ENCODE measurements around the gene PSME1. TPM values are rescaled to one million over a fixed set of nuclear protein-coding genes. Genes with fewer than 3 reads are reported as not detected.
A peak's percentile ranks its signal among the peaks of the same experiment; 100 is the strongest.

PSME1 gene
- total and polyA plus RNA-seq, 4 donors, result 63.3 to 237 (median 101) TPM

DNA sequence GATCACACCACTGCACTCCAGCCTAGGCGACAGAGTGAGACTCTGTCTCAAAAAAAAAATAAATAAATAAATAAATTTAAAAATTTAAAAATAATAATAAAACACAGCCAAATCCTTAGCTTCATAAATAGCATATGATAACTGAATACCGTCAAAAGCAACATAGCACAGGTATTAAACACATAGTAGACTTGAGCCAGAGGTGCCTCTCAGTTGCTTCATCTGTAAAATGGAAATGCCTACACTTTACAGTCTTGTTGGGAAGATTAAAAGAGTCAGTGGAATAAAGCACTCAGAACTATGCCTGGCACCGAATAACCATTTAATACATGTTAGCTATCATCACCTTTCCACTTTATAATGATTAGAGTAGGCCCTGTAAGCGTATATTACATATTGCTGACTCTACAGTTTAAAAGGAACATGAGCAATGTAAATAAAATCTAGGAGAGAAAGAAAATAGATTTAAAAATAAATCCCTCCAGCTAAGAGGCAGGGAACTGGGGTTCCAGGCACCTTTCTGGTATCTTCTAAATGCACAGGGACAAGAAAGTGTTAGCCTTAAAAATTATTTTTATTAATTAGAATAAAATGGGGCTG is 29.2 kb upstream of the PSME1 start:
- Histone ChIP-seq H3K4me3 (ENCODE audit: low read depth in 1 of 3, low read length in 3 of 3) (no peak overlapping the region), H3K9ac (ENCODE audit: low read depth in 1 of 2, low read length in 2 of 2) (no peak overlapping the region), H3K9me3 (ENCODE audit: control insufficient read depth in 4 of 4, low read length in 3 of 4) (no peaks in the 10 kb centered on the region), H3K27ac (ENCODE audit: low read depth in 1 of 2, low read length in 2 of 2) (no peak overlapping the region), H3K4me1 (ENCODE audit: control insufficient read depth in 4 of 4, insufficient read depth in 4 of 4, low read length in 3 of 4) (peaks cover 4 to 71% (median 52%) of the 10 kb centered on the region in 4 donors), H3K36me3 (ENCODE audit: control insufficient read depth in 4 of 4, insufficient read depth in 3 of 4, low read depth in 1 of 4, low read length in 3 of 4) (peaks cover 0 to 19% (median 5%) of the 10 kb centered on the region in 4 donors), H3K27me3 (ENCODE audit: control insufficient read depth in 4 of 4, insufficient read depth in 4 of 4, low read length in 3 of 4) (no peaks in the 10 kb centered on the region)
- DNase-seq (ENCODE audit: low spot score), result no peak
- WGBS, result 60% methylated on average over 4 of the region's 4 CpGs
- TF ChIP-seq SP1 (IDR thresholded peaks at IDR 0.05) (no peak), TAF1 (conservative IDR thresholded peaks at IDR 0.05) (no peak), HNF4G (IDR thresholded peaks at IDR 0.05) (no peak), YY1 (IDR thresholded peaks at IDR 0.05) (no peak), JUND (IDR thresholded peaks at IDR 0.05) (no peak), EGR1 (IDR thresholded peaks at IDR 0.05; ENCODE audit: low read depth in 2 of 2) (no peak), GABPA (IDR thresholded peaks at IDR 0.05 in 1 of 2, conservative IDR thresholded peaks at IDR 0.05 in 1 of 2) (no peak), NR2F2 (IDR thresholded peaks at IDR 0.05) (no peak), FOXA2 (IDR thresholded peaks at IDR 0.05) (no peak), RAD21 (IDR thresholded peaks at IDR 0.05) (no peak)
- TF ChIP-seq, protein P1, sequence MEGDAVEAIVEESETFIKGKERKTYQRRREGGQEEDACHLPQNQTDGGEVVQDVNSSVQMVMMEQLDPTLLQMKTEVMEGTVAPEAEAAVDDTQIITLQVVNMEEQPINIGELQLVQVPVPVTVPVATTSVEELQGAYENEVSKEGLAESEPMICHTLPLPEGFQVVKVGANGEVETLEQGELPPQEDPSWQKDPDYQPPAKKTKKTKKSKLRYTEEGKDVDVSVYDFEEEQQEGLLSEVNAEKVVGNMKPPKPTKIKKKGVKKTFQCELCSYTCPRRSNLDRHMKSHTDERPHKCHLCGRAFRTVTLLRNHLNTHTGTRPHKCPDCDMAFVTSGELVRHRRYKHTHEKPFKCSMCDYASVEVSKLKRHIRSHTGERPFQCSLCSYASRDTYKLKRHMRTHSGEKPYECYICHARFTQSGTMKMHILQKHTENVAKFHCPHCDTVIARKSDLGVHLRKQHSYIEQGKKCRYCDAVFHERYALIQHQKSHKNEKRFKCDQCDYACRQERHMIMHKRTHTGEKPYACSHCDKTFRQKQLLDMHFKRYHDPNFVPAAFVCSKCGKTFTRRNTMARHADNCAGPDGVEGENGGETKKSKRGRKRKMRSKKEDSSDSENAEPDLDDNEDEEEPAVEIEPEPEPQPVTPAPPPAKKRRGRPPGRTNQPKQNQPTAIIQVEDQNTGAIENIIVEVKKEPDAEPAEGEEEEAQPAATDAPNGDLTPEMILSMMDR (IDR thresholded peaks at IDR 0.05; ENCODE audit: low read depth, low read length, missing input control), result no peak
- TF ChIP-seq, protein P2, sequence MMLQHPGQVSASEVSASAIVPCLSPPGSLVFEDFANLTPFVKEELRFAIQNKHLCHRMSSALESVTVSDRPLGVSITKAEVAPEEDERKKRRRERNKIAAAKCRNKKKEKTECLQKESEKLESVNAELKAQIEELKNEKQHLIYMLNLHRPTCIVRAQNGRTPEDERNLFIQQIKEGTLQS (IDR thresholded peaks at IDR 0.05), result no peak
- TF ChIP-seq, protein P3, sequence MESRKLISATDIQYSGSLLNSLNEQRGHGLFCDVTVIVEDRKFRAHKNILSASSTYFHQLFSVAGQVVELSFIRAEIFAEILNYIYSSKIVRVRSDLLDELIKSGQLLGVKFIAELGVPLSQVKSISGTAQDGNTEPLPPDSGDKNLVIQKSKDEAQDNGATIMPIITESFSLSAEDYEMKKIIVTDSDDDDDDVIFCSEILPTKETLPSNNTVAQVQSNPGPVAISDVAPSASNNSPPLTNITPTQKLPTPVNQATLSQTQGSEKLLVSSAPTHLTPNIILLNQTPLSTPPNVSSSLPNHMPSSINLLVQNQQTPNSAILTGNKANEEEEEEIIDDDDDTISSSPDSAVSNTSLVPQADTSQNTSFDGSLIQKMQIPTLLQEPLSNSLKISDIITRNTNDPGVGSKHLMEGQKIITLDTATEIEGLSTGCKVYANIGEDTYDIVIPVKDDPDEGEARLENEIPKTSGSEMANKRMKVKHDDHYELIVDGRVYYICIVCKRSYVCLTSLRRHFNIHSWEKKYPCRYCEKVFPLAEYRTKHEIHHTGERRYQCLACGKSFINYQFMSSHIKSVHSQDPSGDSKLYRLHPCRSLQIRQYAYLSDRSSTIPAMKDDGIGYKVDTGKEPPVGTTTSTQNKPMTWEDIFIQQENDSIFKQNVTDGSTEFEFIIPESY (IDR thresholded peaks at IDR 0.05), result no peak
- TF ChIP-seq, protein P4, sequence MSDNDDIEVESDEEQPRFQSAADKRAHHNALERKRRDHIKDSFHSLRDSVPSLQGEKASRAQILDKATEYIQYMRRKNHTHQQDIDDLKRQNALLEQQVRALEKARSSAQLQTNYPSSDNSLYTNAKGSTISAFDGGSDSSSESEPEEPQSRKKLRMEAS (IDR thresholded peaks at IDR 0.05), result no peak

DNA sequence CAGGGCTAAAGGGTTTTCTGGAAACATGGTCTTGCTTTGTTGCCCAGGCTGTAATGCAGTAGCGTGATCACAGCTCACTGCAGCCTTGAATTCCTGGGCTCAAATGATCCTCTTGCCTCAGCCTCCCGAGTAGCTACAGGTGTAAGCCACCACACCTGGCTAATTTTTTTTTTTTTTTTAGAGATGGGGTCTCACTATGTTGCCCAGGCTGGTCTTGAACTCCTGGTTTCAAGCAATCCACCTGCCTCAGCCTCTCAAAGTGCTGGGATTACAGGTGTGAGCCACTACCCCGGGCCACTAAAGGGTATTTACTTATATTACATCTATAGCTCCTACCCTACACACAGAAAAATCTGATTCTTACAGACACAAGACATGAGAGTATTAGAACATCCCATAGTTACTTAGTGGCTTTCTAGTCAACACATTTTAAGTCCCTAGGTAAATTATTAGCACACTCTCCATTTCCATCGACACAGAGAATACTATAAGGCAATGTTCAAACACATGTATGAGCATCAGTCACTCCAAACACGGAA is 27.6 kb upstream of the PSME1 start:
- H3K36me3 ChIP-seq (ENCODE audit: control insufficient read depth in 4 of 4, insufficient read depth in 3 of 4, low read depth in 1 of 4, low read length in 3 of 4), result peaks cover 0 to 7% (median 3%) of the 10 kb centered on the region in 4 donors
- peaks cover 4 to 61% (median 42%) of the 10 kb centered on the region in 4 donors for H3K4me1 ChIP-seq (ENCODE audit: control insufficient read depth in 4 of 4, insufficient read depth in 4 of 4, low read length in 3 of 4)
- H3K9ac ChIP-seq (ENCODE audit: low read depth in 1 of 2, low read length in 2 of 2), result no peak overlapping the region
- TF ChIP-seq, protein P3 (IDR thresholded peaks at IDR 0.05), result no peak
- TF ChIP-seq FOXA1 (IDR thresholded peaks at IDR 0.05) (no peak), SP1 (IDR thresholded peaks at IDR 0.05) (no peak), NR2F2 (IDR thresholded peaks at IDR 0.05) (no peak), GABPA (IDR thresholded peaks at IDR 0.05 in 1 of 2, conservative IDR thresholded peaks at IDR 0.05 in 1 of 2) (no peak)
- TF ChIP-seq, protein P5, sequence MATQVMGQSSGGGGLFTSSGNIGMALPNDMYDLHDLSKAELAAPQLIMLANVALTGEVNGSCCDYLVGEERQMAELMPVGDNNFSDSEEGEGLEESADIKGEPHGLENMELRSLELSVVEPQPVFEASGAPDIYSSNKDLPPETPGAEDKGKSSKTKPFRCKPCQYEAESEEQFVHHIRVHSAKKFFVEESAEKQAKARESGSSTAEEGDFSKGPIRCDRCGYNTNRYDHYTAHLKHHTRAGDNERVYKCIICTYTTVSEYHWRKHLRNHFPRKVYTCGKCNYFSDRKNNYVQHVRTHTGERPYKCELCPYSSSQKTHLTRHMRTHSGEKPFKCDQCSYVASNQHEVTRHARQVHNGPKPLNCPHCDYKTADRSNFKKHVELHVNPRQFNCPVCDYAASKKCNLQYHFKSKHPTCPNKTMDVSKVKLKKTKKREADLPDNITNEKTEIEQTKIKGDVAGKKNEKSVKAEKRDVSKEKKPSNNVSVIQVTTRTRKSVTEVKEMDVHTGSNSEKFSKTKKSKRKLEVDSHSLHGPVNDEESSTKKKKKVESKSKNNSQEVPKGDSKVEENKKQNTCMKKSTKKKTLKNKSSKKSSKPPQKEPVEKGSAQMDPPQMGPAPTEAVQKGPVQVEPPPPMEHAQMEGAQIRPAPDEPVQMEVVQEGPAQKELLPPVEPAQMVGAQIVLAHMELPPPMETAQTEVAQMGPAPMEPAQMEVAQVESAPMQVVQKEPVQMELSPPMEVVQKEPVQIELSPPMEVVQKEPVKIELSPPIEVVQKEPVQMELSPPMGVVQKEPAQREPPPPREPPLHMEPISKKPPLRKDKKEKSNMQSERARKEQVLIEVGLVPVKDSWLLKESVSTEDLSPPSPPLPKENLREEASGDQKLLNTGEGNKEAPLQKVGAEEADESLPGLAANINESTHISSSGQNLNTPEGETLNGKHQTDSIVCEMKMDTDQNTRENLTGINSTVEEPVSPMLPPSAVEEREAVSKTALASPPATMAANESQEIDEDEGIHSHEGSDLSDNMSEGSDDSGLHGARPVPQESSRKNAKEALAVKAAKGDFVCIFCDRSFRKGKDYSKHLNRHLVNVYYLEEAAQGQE (IDR thresholded peaks at IDR 0.05), result no peak
- TF ChIP-seq, protein P4 (IDR thresholded peaks at IDR 0.05), result no peak
- H3K4me3 ChIP-seq (ENCODE audit: low read depth in 1 of 3, low read length in 3 of 3), result no peak overlapping the region
- H3K9me3 ChIP-seq (ENCODE audit: control insufficient read depth in 4 of 4, low read length in 3 of 4), result no peaks in the 10 kb centered on the region
- H3K27ac ChIP-seq (ENCODE audit: low read depth in 1 of 2, low read length in 2 of 2), result peak overlapping the region; percentile 52 to 62
- H3K27me3 ChIP-seq (ENCODE audit: control insufficient read depth in 4 of 4, insufficient read depth in 4 of 4, low read length in 3 of 4), result no peaks in the 10 kb centered on the region
- DNase-seq (ENCODE audit: low spot score), result no peak
- whole genome bisulfite sequencing, result 42% methylated on average over 5 of the region's 5 CpGs
